SJCRH30 (cell line): ENCODE measurements around the gene KRTAP9-7. TPM values are rescaled to one million over a fixed set of nuclear protein-coding genes. Genes with fewer than 3 reads are reported as not detected.
"Not testable (repeated sequence)": the region's sequence is repeated elsewhere in the genome, so short reads cannot be mapped to it uniquely, and the experiment has no call there.

Source experiments
- DNase-seq, 2 experiments: peaks; one replicate each; pipeline ENCODE4 v3.0.0-alpha.2; 2015 to 2020
- H3K27ac ChIP-seq: fragments of 250-450 bp; sonication (Bioruptor Pico); 2 replicates; pipeline ENCODE4 v1.5.1; 2020; ENCODE audit warnings: mild to moderate bottlenecking, moderate library complexity
- H3K27me3 ChIP-seq: fragments of 250-450 bp; sonication (Bioruptor Pico); 2 replicates; pipeline ENCODE4 v1.5.1; 2020; ENCODE audit warnings: mild to moderate bottlenecking, moderate library complexity
- H3K36me3 ChIP-seq: fragments of 250-450 bp; sonication (Bioruptor Pico); 2 replicates; pipeline ENCODE4 v1.5.1; 2020; ENCODE audit warnings: mild to moderate bottlenecking, moderate library complexity
- H3K4me1 ChIP-seq: fragments of 250-450 bp; sonication (Bioruptor Pico); 2 replicates; pipeline ENCODE4 v1.5.1; 2020; ENCODE audit warnings: mild to moderate bottlenecking, moderate library complexity
- H3K4me3 ChIP-seq: fragments of 250-450 bp; sonication (Bioruptor Pico); 2 replicates; pipeline ENCODE4 v1.5.1; 2020; ENCODE audit warnings: mild to moderate bottlenecking, moderate library complexity
- H3K9me3 ChIP-seq: fragments of 250-450 bp; sonication (Bioruptor Pico); replicated peaks from 2 replicates; pipeline ENCODE4 v1.5.1; 2020; ENCODE audit warnings: mild to moderate bottlenecking, moderate library complexity
- total RNA-seq: library from RNA; depleted of rRNA; stranded (reverse); fragments of >200 nt; shearing (Covaris generic); gene quantifications from 2 replicates; pipeline ENCODE4 v1.2.3, GENCODE V29; 2014; rRNA removed

The KRTAP9-7 gene, protein sequence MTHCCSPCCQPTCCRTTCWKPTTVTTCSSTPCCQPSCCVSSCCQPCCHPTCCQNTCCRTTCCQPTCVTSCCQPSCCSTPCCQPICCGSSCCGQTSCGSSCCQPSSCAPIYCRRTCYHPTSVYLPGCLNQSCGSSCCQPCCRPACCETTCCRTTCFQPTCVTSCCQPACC
- total RNA-seq, result not detected in 2 replicates

DNA sequence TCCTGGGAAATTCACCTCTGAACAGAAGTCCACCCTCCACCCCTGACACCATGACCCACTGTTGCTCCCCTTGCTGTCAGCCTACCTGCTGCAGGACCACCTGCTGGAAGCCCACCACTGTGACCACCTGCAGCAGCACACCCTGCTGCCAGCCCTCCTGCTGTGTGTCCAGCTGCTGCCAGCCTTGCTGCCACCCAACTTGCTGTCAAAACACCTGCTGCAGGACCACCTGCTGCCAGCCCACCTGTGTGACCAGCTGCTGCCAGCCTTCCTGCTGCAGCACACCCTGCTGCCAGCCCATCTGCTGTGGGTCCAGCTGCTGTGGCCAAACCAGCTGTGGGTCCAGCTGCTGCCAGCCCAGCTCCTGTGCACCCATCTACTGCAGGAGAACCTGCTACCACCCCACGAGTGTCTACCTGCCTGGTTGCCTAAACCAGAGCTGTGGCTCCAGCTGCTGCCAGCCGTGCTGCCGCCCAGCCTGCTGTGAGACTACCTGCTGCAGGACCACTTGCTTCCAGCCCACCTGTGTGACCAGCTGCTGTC is at the start of gene KRTAP9-7:
Gene KRTAP9-7, plus strand, starts transcription at position 51 of the 543 bp plus-strand sequence. Its CDS starts 0 bp downstream, at position 51.
- H3K36me3 ChIP-seq, H3K4me1 ChIP-seq, H3K27me3 ChIP-seq, H3K9me3 ChIP-seq, H3K27ac ChIP-seq, DNase-seq, H3K4me3 ChIP-seq: not testable (repeated sequence)

DNA sequence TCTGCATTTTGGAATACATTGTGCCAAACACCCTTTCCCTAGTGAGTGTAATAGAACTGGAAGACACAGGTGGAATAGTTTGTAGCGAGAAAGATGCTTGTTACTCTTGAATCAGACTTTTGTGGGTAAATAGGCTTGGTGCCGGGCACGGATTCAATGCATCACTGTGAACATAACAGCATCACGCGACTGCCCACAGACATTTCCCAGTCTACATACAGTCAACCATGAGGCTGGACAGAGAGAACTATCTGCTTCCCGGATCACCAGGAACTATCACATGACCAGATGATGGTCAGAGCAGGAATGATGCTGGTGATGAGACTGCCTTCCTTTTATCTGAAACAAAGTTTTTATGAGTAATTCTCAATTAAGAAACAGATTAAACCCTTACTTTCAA is 49.4 kb upstream of the KRTAP9-7 start:
- H3K9me3 ChIP-seq, result no peaks in the 10 kb centered on the region

DNA sequence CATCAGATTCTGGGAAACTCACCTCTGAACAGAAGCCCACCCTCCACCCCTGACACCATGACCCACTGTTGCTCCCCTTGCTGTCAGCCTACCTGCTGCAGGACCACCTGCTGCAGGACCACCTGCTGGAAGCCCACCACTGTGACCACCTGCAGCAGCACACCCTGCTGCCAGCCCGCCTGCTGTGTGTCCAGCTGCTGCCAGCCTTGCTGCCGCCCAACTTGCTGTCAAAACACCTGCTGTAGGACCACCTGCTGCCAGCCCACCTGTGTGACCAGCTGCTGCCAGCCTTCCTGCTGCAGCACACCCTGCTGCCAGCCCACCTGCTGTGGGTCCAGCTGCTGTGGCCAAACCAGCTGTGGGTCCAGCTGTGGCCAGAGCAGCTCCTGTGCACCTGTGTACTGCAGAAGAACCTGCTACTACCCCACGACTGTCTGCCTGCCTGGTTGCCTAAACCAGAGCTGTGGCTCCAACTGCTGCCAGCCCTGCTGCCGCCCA is 48.9 kb upstream of the KRTAP9-7 start, which contains the start of gene KRTAP9-2:
Gene KRTAP9-2, plus strand, starts transcription at position 51 of the 498 bp plus-strand sequence. Its CDS starts 7 bp downstream, at position 58.
- not testable (repeated sequence) for H3K36me3 ChIP-seq

More for the DNA sequence above, 49.4 kb upstream of the KRTAP9-7 start:
- Histone ChIP-seq H3K4me3 (no peak overlapping the region), H3K36me3 (no peaks in the 10 kb centered on the region), H3K27me3 (no peaks in the 10 kb centered on the region), H3K27ac (no peak overlapping the region), H3K4me1 (no peaks in the 10 kb centered on the region)
- no peak for DNase-seq

DNA sequence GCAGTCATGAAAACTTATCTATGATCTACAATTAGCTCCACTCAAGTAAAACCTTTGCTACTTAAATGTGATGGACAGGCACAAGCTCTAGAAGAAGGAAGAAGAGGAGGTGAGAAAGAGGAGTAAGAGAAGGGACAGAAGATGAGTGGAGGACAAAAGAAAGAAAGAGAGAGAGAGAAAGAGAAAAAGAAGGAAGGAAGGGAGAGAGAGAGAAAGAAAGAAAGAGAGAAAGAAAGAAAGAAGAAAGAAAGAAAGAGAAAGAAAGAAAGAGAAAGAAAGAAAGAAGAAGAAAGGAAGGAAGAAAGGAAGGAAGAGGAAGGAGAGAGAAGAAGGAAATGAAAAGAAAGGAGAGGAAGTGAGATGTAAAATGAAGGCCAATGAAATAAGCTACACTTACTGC is 45.4 kb upstream of the KRTAP9-7 start:
- Histone ChIP-seq H3K9me3 (no peaks in the 10 kb centered on the region), H3K27me3 (no peaks in the 10 kb centered on the region), H3K36me3 (no peaks in the 10 kb centered on the region), H3K27ac (no peak overlapping the region), H3K4me3 (no peak overlapping the region), H3K4me1 (no peaks in the 10 kb centered on the region)
- DNase-seq, result no peak

More for the DNA sequence above, 48.9 kb upstream of the KRTAP9-7 start, which contains the start of gene KRTAP9-2:
- DNase-seq, H3K4me3 ChIP-seq, H3K4me1 ChIP-seq, H3K27ac ChIP-seq, H3K27me3 ChIP-seq, H3K9me3 ChIP-seq: not testable (repeated sequence)

DNA sequence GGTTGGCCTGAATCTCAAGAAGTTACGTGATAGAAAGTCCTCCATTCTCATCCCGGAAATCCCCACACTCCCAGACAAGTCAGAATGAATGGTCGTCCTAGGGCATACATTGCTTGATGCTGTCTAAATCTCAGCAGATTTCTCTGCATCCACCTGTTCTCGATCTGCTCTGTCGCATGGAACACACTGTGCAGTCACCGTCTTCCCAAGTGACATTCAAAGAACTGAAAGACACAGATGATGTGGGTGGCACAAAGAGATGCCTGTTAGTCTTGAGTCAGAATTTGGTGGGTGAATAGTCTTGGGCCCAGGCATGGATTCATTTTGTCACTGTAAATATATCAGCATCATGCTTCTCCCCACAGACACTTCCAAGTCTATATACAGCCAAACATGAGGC is 43.8 kb upstream of the KRTAP9-7 start:
- Histone ChIP-seq H3K4me3 (no peak overlapping the region), H3K27me3 (no peaks in the 10 kb centered on the region), H3K9me3 (no peaks in the 10 kb centered on the region), H3K36me3 (no peaks in the 10 kb centered on the region), H3K27ac (no peak overlapping the region), H3K4me1 (no peaks in the 10 kb centered on the region)
- DNase-seq, result no peak

DNA sequence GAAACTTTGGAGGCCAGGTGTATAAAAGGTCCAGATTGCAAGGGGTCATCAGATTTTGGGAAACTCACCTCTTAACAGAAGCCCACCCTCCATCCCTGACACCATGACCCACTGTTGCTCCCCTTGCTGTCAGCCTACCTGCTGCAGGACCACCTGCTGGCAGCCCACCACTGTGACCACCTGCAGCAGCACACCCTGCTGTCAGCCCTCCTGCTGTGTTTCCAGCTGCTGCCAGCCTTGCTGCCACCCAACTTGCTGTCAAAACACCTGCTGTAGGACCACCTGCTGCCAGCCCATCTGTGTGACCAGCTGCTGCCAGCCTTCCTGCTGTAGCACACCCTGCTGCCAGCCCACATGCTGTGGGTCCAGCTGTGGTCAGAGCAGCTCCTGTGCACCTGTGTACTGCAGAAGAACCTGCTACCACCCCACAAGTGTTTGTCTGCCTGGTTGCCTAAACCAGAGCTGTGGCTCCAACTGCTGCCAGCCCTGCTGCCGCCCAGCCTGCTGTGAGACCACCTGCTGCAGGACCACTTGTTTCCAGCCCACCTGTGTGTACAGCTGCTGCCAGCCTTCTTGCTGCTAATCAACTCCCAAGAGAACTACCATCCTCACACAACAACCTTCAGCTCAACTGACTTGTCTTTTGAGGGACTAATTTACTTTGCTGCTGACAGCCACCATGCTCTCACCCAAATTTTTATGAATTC is 42.9 kb upstream of the KRTAP9-7 start, which contains the start of gene KRTAP9-3:
Gene KRTAP9-3, plus strand, starts transcription at position 51 of the 707 bp plus-strand sequence. Its CDS starts 53 bp downstream, at position 104.
- not testable (repeated sequence) for DNase-seq

DNA sequence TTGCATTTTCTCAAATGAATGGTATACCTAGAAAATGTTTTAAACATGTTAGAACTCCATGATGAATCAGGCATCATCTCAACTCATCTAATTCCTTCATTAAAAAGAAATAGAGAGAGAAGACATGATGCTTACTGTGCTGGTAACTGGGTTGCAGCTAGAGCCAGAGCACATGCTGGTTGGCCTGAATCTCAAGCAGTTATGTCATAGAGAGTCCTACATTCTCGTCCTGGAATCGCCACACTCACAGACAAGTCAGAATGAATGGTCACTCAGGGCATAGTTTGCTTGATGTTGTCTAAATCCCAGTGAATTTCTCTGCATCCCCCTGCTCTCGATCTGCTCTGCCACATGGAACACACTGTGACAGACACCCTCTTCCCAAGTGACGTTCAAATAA is 38.4 kb upstream of the KRTAP9-7 start:
- not testable (repeated sequence) for H3K4me1 ChIP-seq, H3K9me3 ChIP-seq, H3K36me3 ChIP-seq, H3K27me3 ChIP-seq, DNase-seq, H3K4me3 ChIP-seq, H3K27ac ChIP-seq

More for the DNA sequence above, 42.9 kb upstream of the KRTAP9-7 start, which contains the start of gene KRTAP9-3:
- H3K9me3 ChIP-seq, H3K36me3 ChIP-seq, H3K27ac ChIP-seq, H3K4me3 ChIP-seq, H3K27me3 ChIP-seq, H3K4me1 ChIP-seq: not testable (repeated sequence)

DNA sequence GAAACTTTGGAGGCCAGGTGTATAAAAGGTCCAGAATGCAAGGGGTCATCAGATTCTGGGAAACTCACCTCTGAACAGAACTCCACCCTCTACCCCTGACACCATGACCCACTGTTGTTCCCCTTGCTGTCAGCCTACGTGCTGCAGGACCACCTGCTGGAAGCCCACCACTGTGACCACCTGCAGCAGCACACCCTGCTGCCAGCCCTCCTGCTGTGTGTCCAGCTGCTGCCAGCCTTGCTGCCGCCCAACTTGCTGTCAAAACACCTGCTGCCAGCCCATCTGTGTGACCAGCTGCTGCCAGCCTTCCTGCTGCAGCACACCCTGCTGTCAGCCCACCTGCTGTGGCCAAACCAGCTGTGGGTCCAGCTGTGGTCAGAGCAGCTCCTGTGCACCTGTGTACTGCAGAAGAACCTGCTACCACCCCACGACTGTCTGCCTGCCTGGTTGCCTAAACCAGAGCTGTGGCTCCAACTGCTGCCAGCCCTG is 37.5 kb upstream of the KRTAP9-7 start, which contains the start of gene KRTAP9-8:
Gene KRTAP9-8, plus strand, starts transcription at position 51 of the 489 bp plus-strand sequence. Its CDS starts 53 bp downstream, at position 104.
- H3K36me3 ChIP-seq, H3K4me1 ChIP-seq, H3K27me3 ChIP-seq, H3K27ac ChIP-seq, H3K4me3 ChIP-seq, H3K9me3 ChIP-seq: not testable (repeated sequence)
- DNase-seq, result peak; percentile 52 to 58

DNA sequence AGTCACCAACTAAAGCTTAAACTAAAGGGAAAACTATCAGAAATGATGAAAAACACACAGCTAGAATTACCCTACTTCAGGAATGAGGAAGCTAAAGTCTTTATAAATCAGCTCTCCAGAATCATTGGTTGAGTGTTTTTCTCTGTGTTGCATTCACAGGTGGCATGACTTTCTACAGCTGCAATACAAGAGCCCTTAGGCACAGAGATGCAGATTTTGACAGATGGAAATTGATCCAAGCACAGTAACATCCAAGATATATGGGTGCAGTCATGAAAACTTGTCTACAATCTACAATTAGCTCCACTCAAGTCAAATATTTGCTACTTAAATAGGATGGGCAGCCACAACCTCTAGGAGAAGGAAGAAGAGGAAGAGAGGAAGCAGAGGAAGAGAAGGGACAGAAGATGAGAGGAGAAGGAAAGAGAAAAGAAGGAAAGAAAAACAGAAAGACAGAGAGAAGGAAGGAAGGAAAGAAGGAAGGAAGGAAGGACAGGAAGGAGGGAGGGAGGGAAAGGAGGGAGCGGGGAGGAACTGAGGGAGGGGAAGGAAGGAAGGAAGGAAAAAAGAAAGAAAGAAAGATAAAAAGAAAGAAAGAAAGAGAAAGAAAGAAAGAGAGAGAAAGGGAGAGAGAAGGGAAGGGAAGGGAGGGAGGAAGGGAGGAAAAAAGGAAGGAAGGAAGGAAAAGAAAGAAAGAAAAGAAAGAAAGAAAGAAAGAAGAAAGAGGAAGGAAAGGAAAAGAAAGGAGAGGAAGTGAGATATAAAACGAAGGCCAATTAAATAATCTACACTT is 28.3 kb upstream of the KRTAP9-7 start:
- not testable (repeated sequence) for H3K27ac ChIP-seq, H3K36me3 ChIP-seq, H3K4me3 ChIP-seq, DNase-seq, H3K27me3 ChIP-seq, H3K4me1 ChIP-seq, H3K9me3 ChIP-seq

DNA sequence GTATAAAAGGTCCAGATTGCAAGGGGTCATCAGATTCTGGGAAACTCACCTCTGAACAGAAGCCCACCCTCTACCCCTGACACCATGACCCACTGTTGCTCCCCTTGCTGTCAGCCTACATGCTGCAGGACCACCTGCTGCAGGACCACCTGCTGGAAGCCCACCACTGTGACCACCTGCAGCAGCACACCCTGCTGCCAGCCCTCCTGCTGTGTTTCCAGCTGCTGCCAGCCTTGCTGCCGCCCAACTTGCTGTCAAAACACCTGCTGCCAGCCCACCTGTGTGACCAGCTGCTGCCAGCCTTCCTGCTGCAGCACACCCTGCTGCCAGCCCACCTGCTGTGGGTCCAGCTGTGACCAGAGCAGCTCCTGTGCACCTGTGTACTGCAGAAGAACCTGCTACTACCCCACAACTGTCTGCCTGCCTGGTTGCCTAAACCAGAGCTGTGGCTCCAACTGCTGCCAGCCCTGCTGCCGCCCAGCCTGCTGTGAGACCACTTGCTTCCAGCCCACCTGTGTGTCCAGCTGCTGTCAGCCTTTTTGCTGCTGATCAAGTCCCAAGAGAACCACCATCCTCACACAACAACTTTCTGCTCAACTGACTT is 25.8 kb upstream of the KRTAP9-7 start, which contains the start of gene KRTAP9-4:
Gene KRTAP9-4, plus strand, starts transcription at position 51 of the 604 bp plus-strand sequence. Its CDS starts 34 bp downstream, at position 85.
- H3K27me3 ChIP-seq, H3K27ac ChIP-seq, H3K4me1 ChIP-seq, DNase-seq, H3K36me3 ChIP-seq, H3K9me3 ChIP-seq, H3K4me3 ChIP-seq: not testable (repeated sequence)

DNA sequence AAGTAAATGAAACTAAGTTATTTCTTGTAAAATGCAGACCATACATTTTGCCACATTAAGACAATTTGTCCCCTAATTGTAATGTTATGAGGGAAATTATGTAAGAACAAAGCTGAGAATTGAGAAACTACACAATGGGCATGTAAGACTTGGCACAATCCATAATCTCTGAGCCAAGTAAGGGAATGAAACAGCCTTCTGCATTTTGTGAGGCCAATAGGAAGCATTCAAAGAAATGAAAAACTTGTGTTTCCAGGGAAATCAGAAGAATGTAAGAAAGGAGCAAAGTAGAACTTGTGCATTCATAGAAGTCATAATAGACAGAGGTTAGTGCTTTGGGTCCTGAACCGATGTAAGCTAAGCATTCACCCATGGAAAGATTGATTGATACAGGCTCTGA is 24.2 kb upstream of the KRTAP9-7 start:
- Histone ChIP-seq H3K4me3 (no peak overlapping the region), H3K9me3 (no peaks in the 10 kb centered on the region)
- DNase-seq, result no peak

DNA sequence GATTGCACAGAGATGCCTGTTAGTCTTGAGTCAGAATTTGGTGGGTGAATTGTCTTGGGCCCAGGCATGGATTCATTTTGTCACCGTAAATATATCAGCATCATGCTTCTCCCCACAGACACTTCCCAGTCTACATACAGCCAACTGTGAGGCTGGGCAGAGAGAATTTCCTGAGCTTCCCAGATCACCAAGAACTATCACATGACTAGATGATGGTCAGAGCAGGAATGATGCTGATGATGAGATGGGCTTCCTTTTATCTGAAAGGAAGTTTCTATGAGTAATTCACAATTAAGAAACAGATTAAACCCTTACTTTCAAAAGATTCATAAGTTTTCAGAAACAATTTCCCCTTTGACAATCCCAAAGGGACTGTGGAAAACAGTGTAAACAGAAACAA is 20.6 kb upstream of the KRTAP9-7 start:
- no peak for DNase-seq
- Histone ChIP-seq H3K27me3 (no peaks in the 10 kb centered on the region), H3K36me3 (no peaks in the 10 kb centered on the region), H3K9me3 (no peaks in the 10 kb centered on the region), H3K4me3 (no peak overlapping the region), H3K4me1 (no peaks in the 10 kb centered on the region), H3K27ac (no peak overlapping the region)

More for the DNA sequence above, 24.2 kb upstream of the KRTAP9-7 start:
- Histone ChIP-seq H3K4me1 (no peaks in the 10 kb centered on the region), H3K36me3 (no peaks in the 10 kb centered on the region), H3K27ac (no peak overlapping the region), H3K27me3 (no peaks in the 10 kb centered on the region)

DNA sequence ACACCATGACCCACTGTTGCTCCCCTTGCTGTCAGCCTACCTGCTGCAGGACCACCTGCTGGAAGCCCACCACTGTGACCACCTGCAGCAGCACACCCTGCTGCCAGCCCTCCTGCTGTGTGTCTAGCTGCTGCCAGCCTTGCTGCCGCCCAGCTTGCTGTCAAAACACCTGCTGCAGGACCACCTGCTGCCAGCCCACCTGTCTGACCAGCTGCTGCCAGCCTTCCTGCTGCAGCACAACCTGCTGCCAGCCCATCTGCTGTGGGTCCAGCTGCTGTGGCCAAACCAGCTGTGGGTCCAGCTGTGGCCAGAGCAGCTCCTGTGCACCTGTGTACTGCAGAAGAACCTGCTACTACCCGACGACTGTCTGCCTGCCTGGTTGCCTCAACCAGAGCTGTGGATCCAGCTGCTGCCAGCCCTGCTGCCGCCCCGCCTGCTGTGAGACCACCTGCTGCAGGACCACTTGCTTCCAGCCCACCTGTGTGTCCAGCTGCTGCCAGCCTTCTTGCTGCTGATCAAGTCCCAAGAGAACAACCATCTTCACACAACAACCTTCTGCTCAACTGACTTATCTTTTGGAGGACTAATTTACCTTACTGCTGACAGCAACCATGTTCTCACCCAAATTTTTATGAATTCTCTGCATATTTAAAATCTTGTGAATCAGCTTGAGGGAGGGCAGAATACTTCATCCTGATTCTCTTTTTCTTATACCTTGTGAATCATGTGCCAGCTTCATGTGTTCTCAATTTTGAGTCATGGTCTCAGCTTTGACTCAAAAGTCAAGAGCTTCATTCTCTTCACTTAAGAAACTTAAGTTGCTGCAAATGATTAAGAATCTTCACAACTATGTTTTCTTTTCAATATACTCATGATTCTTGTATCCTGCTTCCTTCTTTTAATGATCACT is 19.9 kb upstream of the KRTAP9-7 start, which contains the start of gene KRTAP9-9:
Gene KRTAP9-9, plus strand, starts transcription at position 4 of the 910 bp plus-strand sequence.
- not testable (repeated sequence) for H3K27me3 ChIP-seq, DNase-seq

More for the DNA sequence above, 19.9 kb upstream of the KRTAP9-7 start, which contains the start of gene KRTAP9-9:
- H3K36me3 ChIP-seq, H3K27ac ChIP-seq, H3K4me3 ChIP-seq, H3K4me1 ChIP-seq, H3K9me3 ChIP-seq: not testable (repeated sequence)
